ENCODE measurements around the gene ZNRF1. TPM values are rescaled to one million over a fixed set of nuclear protein-coding genes. Genes with fewer than 3 reads are reported as not detected.
"Not testable (repeated sequence)": the region's sequence is repeated elsewhere in the genome, so short reads cannot be mapped to it uniquely, and the experiment has no call there.

The ZNRF1 gene
- polyA plus RNA-seq (ENCODE audit: insufficient read length in 4 of 4) = 10 to 100 TPM; 34.8 to 37.0 (median 35.3) TPM

GRCh38 chr16:74998481-74999218 lies at the start of gene ZNRF1:
ZNRF1 (plus strand) TSS chr16:74999024; CDS start chr16:74999672, 648 bp downstream.
- DNase-seq (ENCODE audit: low read depth in 4 of 4, low spot score in 3 of 4) = peak in 2 of 4 donors; percentile 74 to 77

- no peak for DNase-seq (ENCODE audit: low read depth in 4 of 4, low spot score in 3 of 4)
Measured at GRCh38 chr16:74949309-74949708, 49.5 kb upstream of the ZNRF1 start.

GRCh38 chr16:74950511-74950910 lies 48.3 kb upstream of the ZNRF1 start:
- peak in 1 of 4 donors; percentile 22 for DNase-seq (ENCODE audit: low read depth in 4 of 4, low spot score in 3 of 4)

GRCh38 chr16:74951206-74951605 lies 47.6 kb upstream of the ZNRF1 start:
- no peak for DNase-seq (ENCODE audit: low read depth in 4 of 4, low spot score in 3 of 4)

- no peak for DNase-seq (ENCODE audit: low read depth in 4 of 4, low spot score in 3 of 4)
Measured at GRCh38 chr16:74951681-74952080, 47.1 kb upstream of the ZNRF1 start.

- no peak for DNase-seq (ENCODE audit: low read depth in 4 of 4, low spot score in 3 of 4)
Measured at GRCh38 chr16:74954763-74955162, 44.1 kb upstream of the ZNRF1 start.

- DNase-seq (ENCODE audit: low read depth in 4 of 4, low spot score in 3 of 4) = no peak
Measured at GRCh38 chr16:74973304-74973703, 25.5 kb upstream of the ZNRF1 start.

- DNase-seq (ENCODE audit: low read depth in 4 of 4, low spot score in 3 of 4) = no peak
Measured at GRCh38 chr16:74975591-74975990, 23.2 kb upstream of the ZNRF1 start.

- DNase-seq (ENCODE audit: low read depth in 4 of 4, low spot score in 3 of 4) = no peak
Measured at GRCh38 chr16:74982256-74982655, 16.6 kb upstream of the ZNRF1 start.

GRCh38 chr16:74984194-74984528 lies 14.7 kb upstream of the ZNRF1 start:
- no peak for DNase-seq (ENCODE audit: low read depth in 4 of 4, low spot score in 3 of 4)

GRCh38 chr16:74984529-74985296 lies 14.1 kb upstream of the ZNRF1 start, which contains the start of gene WDR59:
WDR59 (minus strand) TSS chr16:74985123; CDS start chr16:74985017, 106 bp downstream.
- peak; percentile 95 to 100 (median 99) for DNase-seq (ENCODE audit: low read depth in 4 of 4, low spot score in 3 of 4)

- DNase-seq (ENCODE audit: low read depth in 4 of 4, low spot score in 3 of 4) = no peak
Measured at GRCh38 chr16:74987027-74987681, 11.7 kb upstream of the ZNRF1 start.

- not testable (repeated sequence) for DNase-seq (ENCODE audit: low read depth in 4 of 4, low spot score in 3 of 4)
Measured at GRCh38 chr16:74989864-74990263, 9.0 kb upstream of the ZNRF1 start.

GRCh38 chr16:74990832-74991231 lies 8.0 kb upstream of the ZNRF1 start:
- no peak for DNase-seq (ENCODE audit: low read depth in 4 of 4, low spot score in 3 of 4)

GRCh38 chr16:74991268-74991592 lies 7.6 kb upstream of the ZNRF1 start:
- no peak for DNase-seq (ENCODE audit: low read depth in 4 of 4, low spot score in 3 of 4)

GRCh38 chr16:74991593-74992403 lies 7.0 kb upstream of the ZNRF1 start:
- no peak for DNase-seq (ENCODE audit: low read depth in 4 of 4, low spot score in 3 of 4)

- DNase-seq (ENCODE audit: low read depth in 4 of 4, low spot score in 3 of 4) = no peak
Measured at GRCh38 chr16:74995986-74996385, 2.8 kb upstream of the ZNRF1 start.

GRCh38 chr16:74997042-74997491 lies 1.8 kb upstream of the ZNRF1 start:
- no peak for DNase-seq (ENCODE audit: low read depth in 4 of 4, low spot score in 3 of 4)

GRCh38 chr16:74999219-74999608 lies 390 bp downstream of the ZNRF1 start:
- DNase-seq (ENCODE audit: low read depth in 4 of 4, low spot score in 3 of 4) = no peak

- no peak for DNase-seq (ENCODE audit: low read depth in 4 of 4, low spot score in 3 of 4)
Measured at GRCh38 chr16:74999609-75000480, 1.0 kb downstream of the ZNRF1 start.

Data from right renal pelvis (tissue), 4 donors.